AG09309 (cell line): ENCODE measurements around the gene PPP2R5C.

ENCODE experiments used
- DNase-seq: peaks from one replicate; pipeline ENCODE4 v3.0.0-alpha.2; 2010; ENCODE audit warnings: low read depth
- H3K4me3 ChIP-seq: 2 replicates; pipeline ENCODE4 v1.5.1; 2011; ENCODE audit warnings: mild to moderate bottlenecking, low read depth, low read length, moderate library complexity; ENCODE audit not compliant: control insufficient read depth
- CTCF ChIP-seq: IDR thresholded peaks from 2 replicates; pipeline ENCODE4 v1.5.1; 2011; ENCODE audit warnings: mild to moderate bottlenecking, low read depth, low read length, inconsistent platforms; ENCODE audit not compliant: insufficient read depth, control insufficient read depth; ENCODE audit errors: missing control alignments

The PPP2R5C gene

GRCh38 chr14:101907619-101908018 lies 146.1 kb downstream of the PPP2R5C start:
- no peak for DNase-seq
- TF ChIP-seq CTCF, result no peak
- no peak overlapping the region for H3K4me3 ChIP-seq

GRCh38 chr14:101908795-101909194 lies 147.3 kb downstream of the PPP2R5C start:
- no peak overlapping the region for H3K4me3 ChIP-seq
- no peak for DNase-seq
- no peak for TF ChIP-seq CTCF

GRCh38 chr14:101909371-101910096 lies 148.0 kb downstream of the PPP2R5C start:
- no peak for TF ChIP-seq CTCF
- H3K4me3 ChIP-seq, result no peak overlapping the region
- DNase-seq, result no peak

- DNase-seq, result no peak
- TF ChIP-seq CTCF, result no peak
- H3K4me3 ChIP-seq, result no peak overlapping the region
Observed at GRCh38 chr14:101912841-101913240, 151.3 kb downstream of the PPP2R5C start.

GRCh38 chr14:101914083-101914482 lies 152.6 kb downstream of the PPP2R5C start:
- TF ChIP-seq CTCF, result no peak
- no peak overlapping the region for H3K4me3 ChIP-seq
- no peak for DNase-seq

- H3K4me3 ChIP-seq, result no peak overlapping the region
- no peak for TF ChIP-seq CTCF
- DNase-seq, result no peak
Observed at GRCh38 chr14:101915871-101916815, 154.6 kb downstream of the PPP2R5C start.
